Endothelial cell of umbilical vein (primary cell): ENCODE data around the gene IFNA8. TPM values are rescaled to one million over a fixed set of nuclear protein-coding genes. Genes with fewer than 3 reads are reported as not detected.
A peak's percentile ranks its signal among the peaks of the same experiment; 100 is the strongest.
"Not testable (repeated sequence)": the region's sequence is repeated elsewhere in the genome, so short reads cannot be mapped to it uniquely, and the experiment has no call there.

Source experiments
- BruUV-seq: library from RNA; stranded (reverse); fragments of 400-500 nt; replicated peaks from 2 replicates; lab custom pipeline; 2021; lab: Mats Ljungman, UMichigan
- CTCF ChIA-PET: fragments of 300-600, 350-600 bp; sonication (Branson Sonifier 250); formaldehyde crosslinking; loops from one replicate; lab custom pipeline; 2021; ENCODE audit warnings: antibody characterized with exemption, inconsistent platforms; lab: Charles Lee
- POLR2A ChIA-PET: fragments of 300-600, 350-600 bp; sonication (Branson Sonifier 250); formaldehyde crosslinking; loops from one replicate; lab custom pipeline; 2021; ENCODE audit warnings: antibody characterized with exemption, inconsistent platforms; lab: Charles Lee
- DNase-seq: peaks from one replicate; pipeline ENCODE4 v3.0.0-alpha.2; 2011; ENCODE audit warnings: low read depth, low spot score
- FAIRE-seq: peaks from 2 replicates; lab custom pipeline; 2011; peaks lifted over from hg19 to GRCh38; lab: Jason Lieb, UNC
- H2AFZ ChIP-seq: 2 replicates; pipeline ENCODE4 v1.6.0; 2012; ENCODE audit warnings: low read depth, low read length, control low read depth, inconsistent platforms
- H3K27ac ChIP-seq: 2 replicates; pipeline ENCODE4 v1.5.1; 2011; ENCODE audit warnings: low read depth, mild to moderate bottlenecking, control low read depth, low read length, moderate library complexity; ENCODE audit not compliant: insufficient read depth
- H3K27me3 ChIP-seq, 2 experiments: 2 replicates each; pipeline versions ENCODE4 v1.6.0 to v1.6.1; 2011; ENCODE audit warnings: low read length in 2 of 2, mixed read lengths in 1 of 2; ENCODE audit not compliant: control insufficient read depth in 2 of 2, insufficient read depth in 2 of 2
- H3K36me3 ChIP-seq, 2 experiments: 2 replicates in 1 of 2; 3 replicates in 1 of 2; pipeline ENCODE4 v1.5.1; 2011; ENCODE audit warnings: low read length in 2 of 2, mild to moderate bottlenecking in 1 of 2, moderate library complexity in 1 of 2; ENCODE audit not compliant: control insufficient read depth in 2 of 2, insufficient read depth in 2 of 2; ENCODE audit errors: extremely low read depth in 1 of 2
- H3K4me1 ChIP-seq: 3 replicates; pipeline ENCODE4 v1.5.1; 2011; ENCODE audit warnings: mild to moderate bottlenecking, low read length; ENCODE audit not compliant: control insufficient read depth, insufficient read depth; ENCODE audit errors: extremely low read depth
- H3K4me2 ChIP-seq: 2 replicates; pipeline ENCODE4 v1.6.1; 2011; ENCODE audit warnings: low read length, control low read depth, mixed read lengths; ENCODE audit not compliant: insufficient read depth
- H3K4me3 ChIP-seq, 3 experiments: fragments of 200-600 bp in 1 of 3; sonication (generic), shearing (Covaris generic) in 1 of 3; replicated peaks in 1 of 3; 2 replicates each; pipeline ENCODE4 v1.5.1; 2011 to 2016; ENCODE audit warnings: control low read depth in 3 of 3, low read length in 3 of 3, mild to moderate bottlenecking in 2 of 3, inconsistent platforms in 1 of 3, low read depth in 1 of 3, moderate library complexity in 1 of 3; ENCODE audit not compliant: insufficient read depth in 1 of 3
- H3K79me2 ChIP-seq: 2 replicates; pipeline ENCODE4 v1.6.0; 2012; ENCODE audit warnings: low read length, inconsistent platforms; ENCODE audit not compliant: control insufficient read depth, insufficient read depth
- H3K9ac ChIP-seq: replicated peaks from 2 replicates; pipeline ENCODE3; 2011; ENCODE audit warnings: low read length, control low read depth; ENCODE audit not compliant: insufficient read depth; ENCODE audit errors: extremely low read depth
- H3K9me1 ChIP-seq: replicated peaks from 3 replicates; pipeline ENCODE4 v1.6.0; 2011; ENCODE audit warnings: mild to moderate bottlenecking, low read length; ENCODE audit not compliant: control insufficient read depth, insufficient read depth; ENCODE audit errors: extremely low read depth
- H3K9me3 ChIP-seq: replicated peaks from 2 replicates; pipeline ENCODE4 v1.5.1; 2012; ENCODE audit warnings: low read length, inconsistent platforms; ENCODE audit not compliant: control insufficient read depth, insufficient read depth
- H4K20me1 ChIP-seq: replicated peaks from 2 replicates; pipeline ENCODE3; 2011; ENCODE audit warnings: mild to moderate bottlenecking, low read length; ENCODE audit not compliant: control insufficient read depth, insufficient read depth; ENCODE audit errors: extremely low read depth
- CTCF ChIP-seq, 2 donors: IDR thresholded peaks; 1 replicate in 1 of 2; 2 replicates in 1 of 2; pipeline ENCODE4 v1.5.1; 2011; ENCODE audit warnings: low read length in 2 of 2, mild to moderate bottlenecking in 2 of 2, moderate library complexity in 2 of 2, control low read depth in 1 of 2, inconsistent platforms in 1 of 2, low read depth in 1 of 2; ENCODE audit not compliant: insufficient read depth in 1 of 2; ENCODE audit errors: extremely low read depth in 1 of 2
- EZH2 ChIP-seq: IDR thresholded peaks from 2 replicates; pipeline ENCODE4 v1.6.1; 2012; ENCODE audit warnings: borderline replicate concordance, low read depth, mild to moderate bottlenecking, moderate library complexity, low read length, inconsistent platforms; ENCODE audit not compliant: severe bottlenecking
- FOS ChIP-seq: IDR thresholded peaks from 2 replicates; pipeline ENCODE4 v1.6.1; 2011; ENCODE audit warnings: mild to moderate bottlenecking, low read length, moderate library complexity, borderline replicate concordance; ENCODE audit not compliant: insufficient read depth
- GATA2 ChIP-seq: IDR thresholded peaks from 2 replicates; pipeline ENCODE4 v1.7.0; 2011; ENCODE audit warnings: low read depth, mild to moderate bottlenecking, moderate library complexity, mixed read lengths, low read length; ENCODE audit not compliant: insufficient read length, insufficient read depth
- JUN ChIP-seq: IDR thresholded peaks from 2 replicates; pipeline ENCODE4 v1.6.1; 2011; ENCODE audit warnings: borderline replicate concordance, low read depth; ENCODE audit not compliant: insufficient read length, insufficient read depth
- MAX ChIP-seq: IDR thresholded peaks from 2 replicates; pipeline ENCODE4 v1.6.1; 2011; ENCODE audit not compliant: insufficient read depth, insufficient read length
- MYC ChIP-seq: IDR thresholded peaks from one replicate; pipeline ENCODE4 v1.6.1; 2011; ENCODE audit warnings: mild to moderate bottlenecking, low read depth, low read length
- POLR2A ChIP-seq: IDR thresholded peaks from 2 replicates; pipeline ENCODE4 v1.6.1; 2012; ENCODE audit warnings: low read depth, mild to moderate bottlenecking, control low read depth, low read length
- POLR2AphosphoS5 ChIP-seq: IDR thresholded peaks from 2 replicates; pipeline ENCODE4 v1.6.1; 2012; ENCODE audit warnings: low read depth, mild to moderate bottlenecking, control low read depth, low read length, moderate library complexity; ENCODE audit not compliant: insufficient read depth
- dilution Hi-C: fragments of 300-500 bp; cut with MboI; formaldehyde crosslinking; loops from one replicate; pipeline ENCODE4 v1.15.0; 2019; ENCODE audit warnings: low sequenced_read_pairs; ENCODE audit not compliant: extremely low pct_ligation_motif_present
- intact Hi-C: fragments of 100-400 bp; cut with micrococcal nuclease; formaldehyde crosslinking; loops from one replicate; pipeline ENCODE4 v1.10.0; 2022
- polyA plus RNA-seq, 4 experiments: library from polyadenylated mRNA; depleted of rRNA in 3 of 4; stranded (reverse) in 3 of 4; unstranded in 1 of 4; fragments of >200 nt; gene quantifications; 2 replicates each; pipeline versions ENCODE4 v1.2.1 to v1.2.3, GENCODE V29; 2011 to 2012; ENCODE audit warnings: missing spikeins in 1 of 4
- total RNA-seq: library from RNA; stranded (reverse); gene quantifications from 2 replicates; pipeline ENCODE4 v1.2.3, GENCODE V29; 2021

IFNA8 gene
- total and polyA plus RNA-seq, 2 donors (not counting 3 experiments of a cell fraction or from before 2014, with no cell fraction given) = not detected

DNA sequence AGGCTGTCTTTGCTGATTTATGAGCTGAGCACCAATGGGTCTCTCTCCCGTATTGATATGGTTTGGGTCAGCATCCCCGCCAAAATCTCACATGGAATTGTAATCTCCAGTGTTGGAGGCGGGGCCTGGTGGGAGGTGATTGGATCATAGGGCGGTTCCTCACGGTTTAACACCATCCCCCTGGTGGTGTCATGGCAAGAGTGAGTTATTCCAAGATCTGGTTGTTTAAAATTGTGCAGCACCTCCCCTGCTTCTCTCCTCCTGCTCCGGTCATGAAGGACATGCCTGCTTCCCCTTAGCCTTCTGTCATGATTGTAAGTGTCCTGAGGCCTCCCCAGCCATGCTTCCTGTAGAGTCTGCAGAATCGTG lies 26.1 kb downstream of the IFNA8 start:
- ChIA-PET POLR2A (interaction anchor here (0.6 kb wide), 1 partner anchor 249 kb away, joined by 3 read pairs; no protein-coding TSS in a partner anchor), CTCF (interaction anchor here (0.7 to 3.8 kb wide), 67 partner anchors 8 to 804 kb away, joined by 3 to 51 read pairs (median 7); partner anchors contain the start of genes IFNA8, KLHL9 and MTAP)
- H3K27ac ChIP-seq, BruUV-seq, H3K79me2 ChIP-seq, H3K9me1 ChIP-seq, H3K4me3 ChIP-seq, H3K4me2 ChIP-seq, H4K20me1 ChIP-seq, H3K36me3 ChIP-seq, H3K9ac ChIP-seq, H3K4me1 ChIP-seq, DNase-seq, dilution Hi-C loops, H3K9me3 ChIP-seq, H2AFZ ChIP-seq: not testable (repeated sequence)
- TF ChIP-seq EZH2 = peak; percentile 13
- intact Hi-C loops = loop anchor here (5.0 kb wide), 1 partner anchor 118 kb away; no protein-coding TSS in a partner anchor
- H3K27me3 ChIP-seq = peaks cover 19 to 51% of the 10 kb centered on the region in 2 experiments
- peak; percentile 21 for FAIRE-seq

DNA sequence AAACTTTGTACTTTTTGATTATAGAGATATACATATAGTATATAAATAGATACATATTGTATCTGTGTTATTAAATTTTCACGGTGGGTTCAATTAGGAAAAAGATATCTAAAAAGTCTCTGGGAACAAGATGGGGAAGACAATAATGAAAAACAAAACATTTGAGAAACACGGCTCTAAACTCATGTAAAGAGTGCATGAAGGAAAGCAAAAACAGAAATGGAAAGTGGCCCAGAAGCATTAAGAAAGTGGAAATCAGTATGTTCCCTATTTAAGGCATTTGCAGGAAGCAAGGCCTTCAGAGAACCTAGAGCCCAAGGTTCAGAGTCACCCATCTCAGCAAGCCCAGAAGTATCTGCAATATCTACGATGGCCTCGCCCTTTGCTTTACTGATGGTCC lies 31.2 kb downstream of the IFNA8 start, which contains the start of gene IFNA1:
Gene IFNA1, plus strand, starts transcription at position 301 of the 400 bp plus-strand sequence. Its CDS starts 69 bp downstream, at position 370.
- Histone ChIP-seq H3K9me3 (no peaks in the 10 kb centered on the region), H3K27ac (no peak within 1 kb of the TSS), H3K9me1 (no peaks in the 10 kb centered on the region), H3K36me3 (no peaks in the 10 kb centered on the region), H3K9ac (no peak within 1 kb of the TSS), H3K4me2 (no peak within 1 kb of the TSS), H3K79me2 (no peaks in the 10 kb centered on the region), H2AFZ (no peak within 1 kb of the TSS), H3K4me1 (no peaks in the 10 kb centered on the region), H3K4me3 (no peak within 1 kb of the TSS), H4K20me1 (no peaks in the 10 kb centered on the region), H3K27me3 (peaks cover 9 to 38% of the 10 kb centered on the region in 2 experiments)
- POLR2A ChIA-PET = no interaction called here
- no peak for TF ChIP-seq CTCF (IDR thresholded peaks at IDR 0.05; ENCODE audit: extremely low read depth in 1 of 2, insufficient read depth in 1 of 2, low read depth in 1 of 2, low read length in 2 of 2)
- no peak for TF ChIP-seq POLR2A
- TF ChIP-seq MAX = no peak
- TF ChIP-seq MYC = no peak
- no peak for TF ChIP-seq EZH2
- TF ChIP-seq JUN = no peak
- no peak for TF ChIP-seq GATA2
- no peak for TF ChIP-seq FOS
- TF ChIP-seq POLR2AphosphoS5 = no peak
- CTCF ChIA-PET = interaction anchor here (2.1 kb wide), 1 partner anchor 44 kb away, joined by 6 read pairs; no protein-coding TSS in a partner anchor
- FAIRE-seq (no peak), DNase-seq (no peak)
- intact Hi-C loops (no loop called here), dilution Hi-C loops (no loop called here)
- BruUV-seq = no TSS peak
